Keratinocyte (primary cell): ENCODE data around the gene AHNAK. TPM values are rescaled to one million over a fixed set of nuclear protein-coding genes. Genes with fewer than 3 reads are reported as not detected.

ENCODE experiments used
- DNase-seq: peaks from one replicate; pipeline ENCODE4 v3.0.0-alpha.2; 2011; ENCODE audit warnings: low read depth, missing footprints, low spot score
- FAIRE-seq: peaks from 2 replicates; lab custom pipeline; 2011; peaks lifted over from hg19 to GRCh38; lab: Jason Lieb, UNC
- H2AFZ ChIP-seq: 2 replicates; pipeline ENCODE4 v1.6.0; 2012; ENCODE audit warnings: low read length, control low read depth, inconsistent platforms; ENCODE audit not compliant: control insufficient read depth
- H3K27ac ChIP-seq: 2 replicates; pipeline ENCODE4 v1.5.1; 2011; ENCODE audit warnings: low read length; ENCODE audit not compliant: control insufficient read depth, insufficient read depth
- H3K27me3 ChIP-seq: 3 replicates; pipeline ENCODE4 v1.6.0; 2011; ENCODE audit warnings: low read length; ENCODE audit not compliant: control insufficient read depth, insufficient read depth; ENCODE audit errors: extremely low read depth
- H3K36me3 ChIP-seq, 2 experiments: 2 replicates in 1 of 2; 3 replicates in 1 of 2; pipeline ENCODE4 v1.5.1; 2011; ENCODE audit warnings: low read length in 2 of 2, mild to moderate bottlenecking in 1 of 2; ENCODE audit not compliant: control insufficient read depth in 2 of 2, insufficient read depth in 2 of 2; ENCODE audit errors: extremely low read depth in 1 of 2
- H3K4me1 ChIP-seq: 3 replicates; pipeline ENCODE4 v1.5.1; 2011; ENCODE audit warnings: low read length; ENCODE audit not compliant: control insufficient read depth, insufficient read depth; ENCODE audit errors: extremely low read depth
- H3K4me2 ChIP-seq: 3 replicates; pipeline ENCODE4 v1.6.0; 2011; ENCODE audit warnings: low read depth, low read length; ENCODE audit not compliant: control insufficient read depth, insufficient read depth; ENCODE audit errors: extremely low read depth
- H3K4me3 ChIP-seq, 3 experiments: fragments of 200-600 bp in 1 of 3; sonication (generic) in 1 of 3; 2 replicates in 2 of 3; 3 replicates in 1 of 3; pipeline ENCODE4 v1.5.1; 2011 to 2016; ENCODE audit warnings: low read length in 3 of 3, mild to moderate bottlenecking in 3 of 3, control low read depth in 2 of 3, inconsistent platforms in 1 of 3, low read depth in 1 of 3, mixed read lengths in 1 of 3, mixed run types in 1 of 3, moderate library complexity in 1 of 3; ENCODE audit not compliant: control insufficient read depth in 2 of 3, insufficient read depth in 2 of 3; ENCODE audit errors: extremely low read depth in 1 of 3
- H3K79me2 ChIP-seq: 2 replicates; pipeline ENCODE4 v1.6.0; 2012; ENCODE audit warnings: low read length; ENCODE audit not compliant: control insufficient read depth, insufficient read depth
- H3K9ac ChIP-seq: 3 replicates; pipeline ENCODE4 v1.6.0; 2011; ENCODE audit warnings: low read length; ENCODE audit not compliant: control insufficient read depth, insufficient read depth; ENCODE audit errors: extremely low read depth
- H3K9me1 ChIP-seq: 3 replicates; pipeline ENCODE4 v1.6.0; 2011; ENCODE audit warnings: low read length; ENCODE audit not compliant: control insufficient read depth, insufficient read depth; ENCODE audit errors: extremely low read depth
- H3K9me3 ChIP-seq: 2 replicates; pipeline ENCODE4 v1.5.1; 2012; ENCODE audit warnings: low read depth, low read length; ENCODE audit not compliant: control insufficient read depth
- H4K20me1 ChIP-seq: 3 replicates; pipeline ENCODE4 v1.6.0; 2011; ENCODE audit warnings: low read length; ENCODE audit not compliant: control insufficient read depth, insufficient read depth; ENCODE audit errors: extremely low read depth
- CTCF ChIP-seq, 3 experiments: IDR thresholded peaks in 1 of 3; conservative IDR thresholded peaks in 1 of 3; optimal IDR thresholded peaks in 1 of 3; 2 replicates in 2 of 3; 3 replicates in 1 of 3; pipeline versions ENCODE3 to v1.5.1; 2011; ENCODE audit warnings: low read length in 3 of 3, mild to moderate bottlenecking in 3 of 3, moderate library complexity in 2 of 3, control low read depth in 1 of 3, inconsistent platforms in 1 of 3; ENCODE audit not compliant: insufficient read depth in 2 of 3; ENCODE audit errors: extremely low read depth in 1 of 3
- EZH2 ChIP-seq: IDR thresholded peaks from one replicate; pipeline ENCODE4 v1.6.1; 2012; ENCODE audit warnings: inconsistent platforms, mild to moderate bottlenecking, low read length, moderate library complexity
- dilution Hi-C: fragments of 300-500 bp; cut with MboI; formaldehyde crosslinking; loops from one replicate; pipeline ENCODE4 v1.7.0; 2020; ENCODE audit warnings: low sequenced_read_pairs; ENCODE audit not compliant: extremely low pct_ligation_motif_present
- polyA plus RNA-seq, 5 experiments: library from polyadenylated mRNA; depleted of rRNA in 3 of 5; stranded (reverse) in 3 of 5; stranded (forward) in 1 of 5; unstranded in 1 of 5; fragments of >200 nt; gene quantifications; 1 replicate in 1 of 5; 2 replicates in 3 of 5; 3 replicates in 1 of 5; pipeline versions ENCODE4 v1.2.1 to v1.2.3, GENCODE V29; 2011 to 2012; ENCODE audit warnings: missing spikeins in 2 of 5, low read depth in 1 of 5, low replicate concordance in 1 of 5

Gene AHNAK
- polyA plus RNA-seq, 1 donor (not counting 4 experiments of a cell fraction or from before 2014, with no cell fraction given) = 220 TPM

GRCh38 chr11:62477927-62478326 lies 68.7 kb downstream of the AHNAK start:
- no peak for FAIRE-seq
- no peaks in the 10 kb centered on the region for H3K79me2 ChIP-seq
- TF ChIP-seq CTCF (optimal IDR thresholded peaks at IDR 0.05 in 1 of 3, IDR thresholded peaks at IDR 0.05 in 1 of 3, conservative IDR thresholded peaks at IDR 0.05 in 1 of 3; ENCODE audit: extremely low read depth in 1 of 3, insufficient read depth in 2 of 3, low read length in 3 of 3) (no peak), EZH2 (no peak)
- H3K4me3 ChIP-seq = no peak overlapping the region
- no peak for DNase-seq
- H4K20me1 ChIP-seq = no peaks in the 10 kb centered on the region
- dilution Hi-C loops = no loop called here
- H3K27ac ChIP-seq = no peak overlapping the region
- H3K9me3 ChIP-seq = no peaks in the 10 kb centered on the region
- no peak overlapping the region for H3K4me2 ChIP-seq
- H3K9me1 ChIP-seq = no peaks in the 10 kb centered on the region
- no peaks in the 10 kb centered on the region for H3K4me1 ChIP-seq
- H2AFZ ChIP-seq = no peak overlapping the region
- no peak overlapping the region for H3K9ac ChIP-seq
- H3K27me3 ChIP-seq = no peaks in the 10 kb centered on the region
- H3K36me3 ChIP-seq = no peaks in the 10 kb centered on the region

GRCh38 chr11:62472063-62472884 lies 74.3 kb downstream of the AHNAK start:
- Histone ChIP-seq H3K9me1 (no peaks in the 10 kb centered on the region), H3K79me2 (no peaks in the 10 kb centered on the region), H3K9ac (no peak overlapping the region), H3K4me1 (peaks cover 7% of the 10 kb centered on the region), H3K4me2 (no peak overlapping the region), H2AFZ (no peak overlapping the region), H3K27ac (no peak overlapping the region), H3K9me3 (no peaks in the 10 kb centered on the region), H3K4me3 (no peak overlapping the region), H3K36me3 (no peaks in the 10 kb centered on the region), H4K20me1 (no peaks in the 10 kb centered on the region), H3K27me3 (no peaks in the 10 kb centered on the region)
- no peak for DNase-seq
- no peak for FAIRE-seq
- TF ChIP-seq CTCF (optimal IDR thresholded peaks at IDR 0.05 in 1 of 3, IDR thresholded peaks at IDR 0.05 in 1 of 3, conservative IDR thresholded peaks at IDR 0.05 in 1 of 3; ENCODE audit: extremely low read depth in 1 of 3, insufficient read depth in 2 of 3, low read length in 3 of 3) = no peak
- no peak for TF ChIP-seq EZH2
- dilution Hi-C loops = no loop called here
